22Rv1 (cell line): ENCODE results near the gene PGS1.

Source experiments
- CTCF ChIP-seq: fragments of 450-650 bp; IDR thresholded peaks from 2 replicates; pipeline ENCODE4 v1.5.1; 2017; ENCODE audit warnings: mild to moderate bottlenecking
- ZFX ChIP-seq: fragments of 450-650 bp; IDR thresholded peaks from 2 replicates; pipeline ENCODE4 v1.6.1; 2017; ENCODE audit warnings: antibody characterized with exemption, borderline replicate concordance

GRCh38 chr17:78391843-78392242 lies 13.4 kb downstream of the PGS1 start:
- TF ChIP-seq CTCF (no peak), ZFX (no peak)
